Glutamatergic neuron (in vitro differentiated cells): ENCODE data around the gene TEAD2. TPM values are rescaled to one million over a fixed set of nuclear protein-coding genes. Genes with fewer than 3 reads are reported as not detected.
"Not testable (repeated sequence)": the region's sequence is repeated elsewhere in the genome, so short reads cannot be mapped to it uniquely, and the experiment has no call there.

Experiments used
- DNase-seq: peaks from one replicate; pipeline ENCODE4 v3.0.0; 2022
- H3K27ac Mint-ChIP-seq: one replicate; pipeline ENCODE4 v1.8.0; 2020; ENCODE audit warnings: mild to moderate bottlenecking, mixed read lengths, inconsistent platforms; ENCODE audit not compliant: unreplicated experiment
- H3K27me3 Mint-ChIP-seq: one replicate; pipeline ENCODE4 v1.8.0; 2020; ENCODE audit warnings: mild to moderate bottlenecking, moderate library complexity, mixed read lengths, inconsistent platforms; ENCODE audit not compliant: unreplicated experiment
- H3K36me3 Mint-ChIP-seq: one replicate; pipeline ENCODE4 v1.8.0; 2020; ENCODE audit warnings: mild to moderate bottlenecking, mixed read lengths, inconsistent platforms; ENCODE audit not compliant: unreplicated experiment
- H3K4me1 Mint-ChIP-seq: one replicate; pipeline ENCODE4 v1.8.0; 2020; ENCODE audit warnings: mild to moderate bottlenecking, low read depth, mixed read lengths, inconsistent platforms; ENCODE audit not compliant: unreplicated experiment
- H3K4me3 Mint-ChIP-seq: one replicate; pipeline ENCODE4 v1.8.0; 2020; ENCODE audit warnings: mild to moderate bottlenecking, mixed read lengths, inconsistent platforms; ENCODE audit not compliant: unreplicated experiment
- H3K9me3 Mint-ChIP-seq: one replicate; pipeline ENCODE4 v1.8.0; 2020; ENCODE audit warnings: mild to moderate bottlenecking, moderate library complexity, mixed read lengths, inconsistent platforms; ENCODE audit not compliant: unreplicated experiment
- total RNA-seq: library from RNA; stranded (reverse); fragmentation: NEBNext Ultra II Directional; extraction: Animal tissue kit (Norgen Biotek cat#: 25700); gene quantifications from one replicate; pipeline ENCODE4 v1.2.1, GENCODE V29; 2021; ENCODE audit not compliant: unreplicated experiment
- TF ChIP-seq, protein P1 (sequence below): fragments of 200-600 bp; sonication (generic); IDR thresholded peaks from one replicate; pipeline ENCODE4 v1.5.0; 2021; ENCODE audit not compliant: partially characterized antibody, unreplicated experiment

The TEAD2 gene
- total RNA-seq, 1 donor from 2014 or later, result 140 TPM

DNA sequence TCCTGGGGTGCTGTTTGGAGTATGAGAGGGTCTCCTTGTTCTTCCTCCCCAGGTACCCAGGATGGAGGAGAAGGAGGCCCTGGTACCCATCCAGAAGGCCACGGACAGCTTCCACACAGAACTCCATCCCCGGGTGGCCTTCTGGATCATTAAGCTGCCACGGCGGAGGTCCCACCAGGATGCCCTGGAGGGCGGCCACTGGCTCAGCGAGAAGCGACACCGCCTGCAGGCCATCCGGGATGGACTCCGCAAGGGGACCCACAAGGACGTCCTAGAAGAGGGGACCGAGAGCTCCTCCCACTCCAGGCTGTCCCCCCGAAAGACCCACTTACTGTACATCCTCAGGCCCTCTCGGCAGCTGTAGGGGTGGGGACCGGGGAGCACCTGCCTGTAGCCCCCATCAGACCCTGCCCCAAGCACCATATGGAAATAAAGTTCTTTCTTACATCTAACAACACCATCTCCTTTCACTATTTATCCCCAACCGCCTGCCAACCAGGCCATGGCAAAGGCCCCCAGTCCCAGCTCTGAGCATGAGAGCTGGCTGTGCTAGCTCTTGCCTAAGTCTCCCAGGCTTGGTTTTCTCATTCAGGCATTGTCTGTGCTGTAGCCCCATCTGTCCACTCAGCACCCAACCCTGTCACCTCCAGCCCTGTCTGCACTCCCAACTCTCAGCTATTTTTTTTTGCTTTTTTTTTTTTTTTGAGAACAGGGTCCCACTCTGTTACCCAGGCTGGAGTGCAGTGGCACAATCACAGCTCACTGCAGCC, 12.6 kb upstream of the TEAD2 start:
- Mint-ChIP-seq H3K27ac (no peak overlapping the region), H3K4me1 (no peaks in the 10 kb centered on the region), H3K4me3 (no peak overlapping the region), H3K9me3 (peaks cover 1% of the 10 kb centered on the region), H3K27me3 (peaks cover 9% of the 10 kb centered on the region), H3K36me3 (peaks cover 5% of the 10 kb centered on the region)
- TF ChIP-seq, protein P1, sequence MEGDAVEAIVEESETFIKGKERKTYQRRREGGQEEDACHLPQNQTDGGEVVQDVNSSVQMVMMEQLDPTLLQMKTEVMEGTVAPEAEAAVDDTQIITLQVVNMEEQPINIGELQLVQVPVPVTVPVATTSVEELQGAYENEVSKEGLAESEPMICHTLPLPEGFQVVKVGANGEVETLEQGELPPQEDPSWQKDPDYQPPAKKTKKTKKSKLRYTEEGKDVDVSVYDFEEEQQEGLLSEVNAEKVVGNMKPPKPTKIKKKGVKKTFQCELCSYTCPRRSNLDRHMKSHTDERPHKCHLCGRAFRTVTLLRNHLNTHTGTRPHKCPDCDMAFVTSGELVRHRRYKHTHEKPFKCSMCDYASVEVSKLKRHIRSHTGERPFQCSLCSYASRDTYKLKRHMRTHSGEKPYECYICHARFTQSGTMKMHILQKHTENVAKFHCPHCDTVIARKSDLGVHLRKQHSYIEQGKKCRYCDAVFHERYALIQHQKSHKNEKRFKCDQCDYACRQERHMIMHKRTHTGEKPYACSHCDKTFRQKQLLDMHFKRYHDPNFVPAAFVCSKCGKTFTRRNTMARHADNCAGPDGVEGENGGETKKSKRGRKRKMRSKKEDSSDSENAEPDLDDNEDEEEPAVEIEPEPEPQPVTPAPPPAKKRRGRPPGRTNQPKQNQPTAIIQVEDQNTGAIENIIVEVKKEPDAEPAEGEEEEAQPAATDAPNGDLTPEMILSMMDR, result no peak
- no peak for DNase-seq

DNA sequence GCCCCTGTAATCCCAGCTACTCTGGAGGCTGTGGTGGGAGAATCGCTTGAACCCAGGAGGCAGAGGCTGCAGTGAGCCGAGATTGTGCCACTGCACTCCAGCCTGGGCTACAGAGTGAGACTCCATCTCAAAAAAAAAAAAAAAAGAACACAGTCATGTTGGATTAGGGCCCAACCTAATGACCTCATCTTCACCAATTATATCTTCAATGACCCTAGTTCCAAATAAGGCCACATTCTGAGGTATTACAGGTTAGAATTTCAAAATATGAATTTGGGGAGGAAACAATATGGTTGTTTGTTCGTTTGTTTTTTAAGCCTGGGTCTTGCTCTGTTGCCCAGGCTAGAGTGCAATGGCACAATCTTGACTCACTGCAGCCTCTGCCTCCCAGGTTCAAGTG, 11.0 kb upstream of the TEAD2 start:
- peaks cover 11% of the 10 kb centered on the region for H3K27me3 Mint-ChIP-seq
- H3K36me3 Mint-ChIP-seq, H3K4me3 Mint-ChIP-seq, H3K27ac Mint-ChIP-seq, H3K9me3 Mint-ChIP-seq, H3K4me1 Mint-ChIP-seq, DNase-seq: not testable (repeated sequence)

DNA sequence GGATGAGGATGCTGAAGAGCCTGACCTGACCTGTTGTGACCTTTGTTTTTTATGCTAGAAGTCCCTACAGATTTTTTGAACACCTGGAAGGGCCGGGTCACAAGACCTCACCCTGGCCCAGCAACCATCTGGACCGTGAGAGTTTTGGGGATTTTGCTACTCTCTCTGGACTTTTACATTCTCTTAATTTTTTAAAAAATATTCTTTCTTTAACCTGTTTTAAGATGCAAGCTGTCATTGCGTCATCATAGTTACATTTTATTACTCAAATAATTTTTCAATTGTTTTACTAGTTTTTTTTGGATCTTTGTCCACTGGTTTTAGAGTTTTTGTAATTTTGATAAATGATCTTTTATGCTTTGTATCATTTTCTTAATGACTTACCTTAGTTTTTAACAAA, 9.0 kb upstream of the TEAD2 start:
- TF ChIP-seq, protein P1, result no peak
- Mint-ChIP-seq H3K9me3 (peaks cover 7% of the 10 kb centered on the region), H3K27me3 (peaks cover 10% of the 10 kb centered on the region), H3K36me3 (peaks cover 6% of the 10 kb centered on the region), H3K27ac (no peak overlapping the region), H3K4me3 (no peak overlapping the region), H3K4me1 (no peaks in the 10 kb centered on the region)
- no peak for DNase-seq

DNA sequence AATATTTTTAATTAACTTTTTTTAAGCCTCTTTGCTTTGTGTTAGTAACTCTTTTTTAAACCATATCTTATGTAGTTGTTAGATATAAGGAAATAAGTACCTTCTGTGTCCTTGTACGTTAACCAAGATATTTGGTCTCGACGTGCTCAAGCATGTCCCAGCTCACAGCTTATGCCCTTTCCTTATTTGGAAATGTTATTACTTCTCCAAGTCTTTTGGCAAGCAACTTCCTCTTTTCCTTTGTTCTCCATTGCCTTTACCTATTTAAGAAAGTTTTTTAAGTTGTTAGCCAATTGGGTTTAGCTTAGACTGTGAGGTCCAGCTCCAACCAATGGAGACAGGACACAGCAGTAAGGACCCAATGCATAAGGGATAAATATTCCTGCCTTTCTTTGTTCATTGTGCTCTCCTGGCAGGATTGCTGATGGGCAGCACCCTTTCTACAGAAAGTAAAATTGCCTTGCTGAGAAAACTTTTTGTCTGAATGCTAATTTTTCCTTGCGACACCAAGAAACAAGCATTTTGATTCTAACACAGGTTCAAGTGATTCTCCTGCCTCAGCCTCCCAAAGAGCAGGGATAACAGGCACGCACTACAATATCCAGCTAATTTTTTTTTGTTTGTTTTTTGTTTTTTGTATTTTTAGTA, 6.6 kb upstream of the TEAD2 start:
- Mint-ChIP-seq H3K4me1 (no peaks in the 10 kb centered on the region), H3K36me3 (peaks cover 4% of the 10 kb centered on the region), H3K9me3 (peaks cover 7% of the 10 kb centered on the region), H3K4me3 (no peak overlapping the region), H3K27ac (no peak overlapping the region), H3K27me3 (peaks cover 7% of the 10 kb centered on the region)
- no peak for DNase-seq
- TF ChIP-seq, protein P1, result no peak

DNA sequence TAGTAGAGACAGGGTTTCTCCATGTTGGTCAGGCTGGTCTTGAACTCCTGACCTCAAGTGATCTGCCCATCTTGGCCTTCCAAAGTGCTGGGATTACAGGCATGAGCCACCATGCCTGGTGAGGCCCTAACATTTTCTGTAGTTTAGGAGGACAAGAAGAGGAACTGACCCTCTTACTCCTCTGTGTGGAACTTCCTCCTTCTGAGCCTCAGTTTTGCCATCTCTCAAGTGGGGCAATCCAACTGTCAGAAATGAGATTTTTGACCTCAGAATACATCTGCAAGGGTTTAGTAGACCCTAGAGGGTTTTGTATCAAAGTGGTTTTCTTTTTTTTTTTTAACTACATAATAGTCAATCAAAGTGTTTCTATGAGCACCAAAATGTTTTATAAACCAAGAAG, 3.9 kb upstream of the TEAD2 start:
- Mint-ChIP-seq H3K9me3 (peaks cover 9% of the 10 kb centered on the region), H3K4me1 (no peaks in the 10 kb centered on the region), H3K27ac (no peak overlapping the region), H3K36me3 (peaks cover 4% of the 10 kb centered on the region), H3K27me3 (peaks cover 5% of the 10 kb centered on the region), H3K4me3 (no peak overlapping the region)
- TF ChIP-seq, protein P1, result no peak
- DNase-seq, result no peak
